ENCODE measurements around the gene CRHR1.

The CRHR1 gene

GRCh38 chr17:45750779-45751440 is 33.2 kb upstream of the CRHR1 start:
- no peak for DNase-seq (ENCODE audit: low read depth)
- TF ChIP-seq CTCF (IDR thresholded peaks at IDR 0.05; ENCODE audit: control insufficient read depth, extremely low read depth, insufficient read depth) = no peak
- no peak overlapping the region for H3K4me3 ChIP-seq (ENCODE audit: low read depth, low read length)

GRCh38 chr17:45751466-45751865 is 32.7 kb upstream of the CRHR1 start:
- no peak overlapping the region for H3K4me3 ChIP-seq (ENCODE audit: low read depth, low read length)
- no peak for TF ChIP-seq CTCF (IDR thresholded peaks at IDR 0.05; ENCODE audit: control insufficient read depth, extremely low read depth, insufficient read depth)
- DNase-seq (ENCODE audit: low read depth) = no peak

- DNase-seq (ENCODE audit: low read depth) = no peak
- no peak for TF ChIP-seq CTCF (IDR thresholded peaks at IDR 0.05; ENCODE audit: control insufficient read depth, extremely low read depth, insufficient read depth)
- H3K4me3 ChIP-seq (ENCODE audit: low read depth, low read length) = no peak overlapping the region
Observed at GRCh38 chr17:45752246-45752645, 31.9 kb upstream of the CRHR1 start.

- no peak overlapping the region for H3K4me3 ChIP-seq (ENCODE audit: low read depth, low read length)
- TF ChIP-seq CTCF (IDR thresholded peaks at IDR 0.05; ENCODE audit: control insufficient read depth, extremely low read depth, insufficient read depth) = no peak
- no peak for DNase-seq (ENCODE audit: low read depth)
Observed at GRCh38 chr17:45753645-45754225, 30.4 kb upstream of the CRHR1 start.

GRCh38 chr17:45755050-45755449 is 29.1 kb upstream of the CRHR1 start:
- TF ChIP-seq CTCF (IDR thresholded peaks at IDR 0.05; ENCODE audit: control insufficient read depth, extremely low read depth, insufficient read depth) = no peak
- no peak for DNase-seq (ENCODE audit: low read depth)
- no peak overlapping the region for H3K4me3 ChIP-seq (ENCODE audit: low read depth, low read length)

GRCh38 chr17:45756266-45756991 is 27.7 kb upstream of the CRHR1 start:
- no peak overlapping the region for H3K4me3 ChIP-seq (ENCODE audit: low read depth, low read length)
- DNase-seq (ENCODE audit: low read depth) = no peak
- TF ChIP-seq CTCF (IDR thresholded peaks at IDR 0.05; ENCODE audit: control insufficient read depth, extremely low read depth, insufficient read depth) = no peak
